Stimulated activated CD4-positive, alpha-beta T cell treated with anti-CD3 and anti-CD28 coated beads, TNF-alpha, amount 100 ng/mL, for 48 hours (primary cell): Measurements from ENCODE around the gene NPTX2.
A peak's percentile ranks its signal among the peaks of the same experiment; 100 is the strongest.
"Not testable (repeated sequence)": the region's sequence is repeated elsewhere in the genome, so short reads cannot be mapped to it uniquely, and the experiment has no call there.

Experiments
- DNase-seq, 3 donors: peaks; one replicate each; pipeline ENCODE4 v3.0.0-alpha.2; 2020; ENCODE audit warnings: low read depth in 3 of 3

NPTX2 gene, protein sequence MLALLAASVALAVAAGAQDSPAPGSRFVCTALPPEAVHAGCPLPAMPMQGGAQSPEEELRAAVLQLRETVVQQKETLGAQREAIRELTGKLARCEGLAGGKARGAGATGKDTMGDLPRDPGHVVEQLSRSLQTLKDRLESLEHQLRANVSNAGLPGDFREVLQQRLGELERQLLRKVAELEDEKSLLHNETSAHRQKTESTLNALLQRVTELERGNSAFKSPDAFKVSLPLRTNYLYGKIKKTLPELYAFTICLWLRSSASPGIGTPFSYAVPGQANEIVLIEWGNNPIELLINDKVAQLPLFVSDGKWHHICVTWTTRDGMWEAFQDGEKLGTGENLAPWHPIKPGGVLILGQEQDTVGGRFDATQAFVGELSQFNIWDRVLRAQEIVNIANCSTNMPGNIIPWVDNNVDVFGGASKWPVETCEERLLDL

GRCh38 chr7:98617051-98617959 lies at the start of gene NPTX2:
NPTX2 (plus strand) TSS chr7:98617285; CDS start chr7:98617462, 177 bp downstream.
- peak in 1 of 3 donors; percentile 6 for DNase-seq

GRCh38 chr7:98567991-98568390 lies 49.1 kb upstream of the NPTX2 start:
- no peak for DNase-seq

- no peak for DNase-seq
Measured at GRCh38 chr7:98568891-98569290, 48.2 kb upstream of the NPTX2 start.

- DNase-seq, result no peak
Measured at GRCh38 chr7:98569691-98570337, 47.3 kb upstream of the NPTX2 start.

GRCh38 chr7:98571006-98571405 lies 46.1 kb upstream of the NPTX2 start:
- DNase-seq, result no peak

DNA sequence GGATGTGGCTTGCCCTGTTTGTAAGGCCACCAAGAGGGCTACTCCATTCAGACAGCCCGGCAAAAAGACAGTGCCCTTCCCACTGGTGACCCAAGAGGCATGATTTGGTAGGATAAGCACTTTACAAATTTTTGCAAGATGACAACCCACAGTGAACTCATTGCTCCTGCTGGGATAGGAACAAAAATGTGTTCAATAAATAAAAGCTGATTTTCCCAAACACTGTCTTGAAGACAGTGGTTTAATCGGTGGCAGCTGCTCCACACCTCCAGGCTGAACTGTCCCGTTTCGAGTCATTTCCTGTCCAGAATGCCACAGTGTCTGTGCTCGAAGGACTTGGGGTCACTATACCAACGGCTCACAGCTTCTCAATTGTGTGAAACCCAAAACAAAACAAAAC lies 45.1 kb upstream of the NPTX2 start:
- no peak for DNase-seq

- DNase-seq, result not testable (repeated sequence)
Measured at GRCh38 chr7:98572716-98573115, 44.4 kb upstream of the NPTX2 start.

GRCh38 chr7:98573816-98574215 lies 43.3 kb upstream of the NPTX2 start:
- no peak for DNase-seq

GRCh38 chr7:98575878-98576277 lies 41.2 kb upstream of the NPTX2 start:
- no peak for DNase-seq

- DNase-seq, result no peak
Measured at GRCh38 chr7:98584830-98585229, 32.3 kb upstream of the NPTX2 start.

GRCh38 chr7:98591926-98592325 lies 25.2 kb upstream of the NPTX2 start:
- no peak for DNase-seq

DNA sequence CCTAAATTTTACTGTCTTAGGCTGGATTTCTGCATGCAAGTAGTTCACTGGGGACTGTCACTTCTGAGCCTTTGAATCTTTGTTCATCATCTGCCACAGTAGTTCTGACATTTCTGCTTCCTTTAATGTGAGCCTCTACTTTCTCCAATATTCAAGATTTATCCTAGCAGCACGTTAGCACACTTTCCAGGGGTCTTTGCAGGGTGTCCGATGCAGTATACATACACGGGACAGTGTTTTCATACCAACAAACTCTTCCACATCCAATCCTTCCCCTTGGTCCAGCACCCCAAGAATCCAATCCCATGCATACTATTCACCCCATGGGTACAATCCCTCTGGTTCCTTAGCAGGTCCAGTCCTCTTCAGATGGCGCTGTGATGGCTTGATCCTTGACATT lies 22.7 kb upstream of the NPTX2 start:
- DNase-seq, result no peak

DNA sequence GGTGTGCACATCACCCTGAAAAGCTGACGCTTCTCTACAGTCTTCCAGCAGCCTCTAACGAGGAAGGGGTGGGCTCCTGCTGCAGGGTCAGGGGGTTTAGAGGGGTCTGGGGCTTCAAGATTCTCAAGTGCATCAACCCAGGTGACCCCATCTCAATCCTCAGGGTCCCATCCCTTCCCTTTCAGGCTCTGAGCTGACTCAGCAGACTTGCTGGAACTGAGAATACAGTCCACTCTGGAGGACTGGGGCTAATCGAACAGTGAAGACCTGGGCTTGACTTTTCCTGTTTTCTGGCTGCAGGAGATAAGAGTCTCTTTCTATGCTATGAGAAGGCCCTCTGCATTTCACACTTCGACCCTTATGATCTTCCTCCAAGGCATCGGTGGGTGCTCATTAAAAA lies 22.3 kb upstream of the NPTX2 start:
- no peak for DNase-seq

GRCh38 chr7:98598846-98599615 lies 18.1 kb upstream of the NPTX2 start:
- DNase-seq, result no peak

DNA sequence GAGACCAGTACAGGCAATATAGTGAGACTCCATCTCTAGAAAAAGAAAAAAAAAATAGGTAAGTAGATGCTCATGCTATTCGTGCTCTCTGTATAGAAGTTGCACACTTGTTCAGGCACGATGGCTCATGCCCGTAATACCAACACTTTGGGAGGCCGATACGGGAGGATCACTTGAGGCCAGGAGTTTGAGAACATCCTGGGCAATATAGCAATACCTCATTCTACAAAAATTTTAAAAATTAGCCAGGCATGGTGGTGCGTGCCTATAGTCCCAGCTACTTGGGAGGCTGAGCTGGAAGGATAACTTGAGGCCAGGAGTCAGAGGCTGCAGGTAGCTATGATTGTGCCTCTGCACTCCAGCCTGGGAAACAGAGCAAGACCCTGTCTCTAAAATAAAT lies 17.2 kb upstream of the NPTX2 start:
- no peak for DNase-seq

DNA sequence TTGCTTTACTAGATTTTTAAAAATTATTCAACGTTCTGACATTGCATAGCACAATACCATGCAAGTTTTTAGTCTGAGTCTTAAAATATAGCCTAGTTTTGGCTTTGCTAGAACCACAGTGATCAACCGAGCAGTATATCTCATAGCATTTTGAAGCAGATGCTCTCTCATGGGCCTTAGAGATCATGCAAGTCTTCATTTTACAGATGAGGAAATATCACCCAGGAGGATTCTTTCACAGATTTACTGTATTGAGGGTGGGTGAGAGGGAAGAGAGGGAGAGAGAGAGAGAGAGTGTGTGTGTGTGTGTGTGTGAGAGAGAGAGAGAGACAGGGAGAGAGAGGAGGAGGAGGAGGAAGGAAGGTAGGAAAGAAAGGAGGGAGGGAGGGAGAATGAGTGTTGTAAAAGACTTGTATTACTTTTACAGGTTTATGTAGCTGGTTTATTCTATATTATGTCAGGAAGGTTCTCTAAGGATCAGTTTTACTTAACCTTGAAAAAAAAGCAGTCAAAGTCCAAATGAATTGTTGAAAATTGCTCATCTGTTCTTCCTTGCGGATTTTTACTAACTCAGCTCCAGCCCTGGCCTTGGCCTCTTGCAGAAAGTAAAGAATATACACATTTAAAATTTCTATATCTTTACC lies 14.2 kb upstream of the NPTX2 start:
- DNase-seq, result no peak

GRCh38 chr7:98603399-98603788 lies 13.7 kb upstream of the NPTX2 start:
- no peak for DNase-seq

DNA sequence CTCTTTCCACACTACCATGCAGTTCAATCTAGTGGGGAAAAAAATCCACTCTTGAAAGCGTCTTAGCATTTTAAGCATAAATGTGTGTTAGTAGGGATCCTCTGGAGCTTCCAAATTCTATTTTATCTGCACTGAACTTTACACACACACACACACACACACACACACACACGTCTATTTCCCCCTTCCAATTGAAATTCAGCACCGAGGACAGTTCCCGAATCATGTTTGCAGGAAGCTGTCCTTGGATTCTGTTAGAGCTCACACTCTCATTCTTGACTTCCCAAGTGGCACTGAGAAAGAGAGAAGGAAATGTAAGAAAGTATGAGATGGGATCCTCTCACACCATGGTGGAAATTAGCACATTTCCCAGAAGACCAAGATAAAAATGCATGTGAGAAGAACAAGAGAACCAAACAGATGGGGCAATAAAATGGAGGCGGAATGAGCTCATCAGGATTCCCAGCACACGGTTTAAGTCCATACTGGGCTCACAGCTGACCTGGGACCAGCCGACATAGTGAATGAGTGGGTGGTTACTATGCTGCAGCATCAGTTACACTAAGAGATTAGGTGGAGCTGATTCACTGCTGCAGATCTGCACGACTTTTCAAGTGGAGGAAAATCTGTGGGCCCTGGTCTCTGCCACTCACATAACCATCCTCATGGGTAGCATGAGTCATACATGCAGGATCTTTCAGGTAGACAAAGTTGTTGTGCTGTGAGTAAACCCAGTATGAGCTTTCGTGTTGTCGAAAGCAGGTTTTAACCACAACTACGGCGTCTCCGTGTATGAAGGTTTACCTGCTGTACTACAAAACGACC lies 3.3 kb upstream of the NPTX2 start:
- no peak for DNase-seq

DNA sequence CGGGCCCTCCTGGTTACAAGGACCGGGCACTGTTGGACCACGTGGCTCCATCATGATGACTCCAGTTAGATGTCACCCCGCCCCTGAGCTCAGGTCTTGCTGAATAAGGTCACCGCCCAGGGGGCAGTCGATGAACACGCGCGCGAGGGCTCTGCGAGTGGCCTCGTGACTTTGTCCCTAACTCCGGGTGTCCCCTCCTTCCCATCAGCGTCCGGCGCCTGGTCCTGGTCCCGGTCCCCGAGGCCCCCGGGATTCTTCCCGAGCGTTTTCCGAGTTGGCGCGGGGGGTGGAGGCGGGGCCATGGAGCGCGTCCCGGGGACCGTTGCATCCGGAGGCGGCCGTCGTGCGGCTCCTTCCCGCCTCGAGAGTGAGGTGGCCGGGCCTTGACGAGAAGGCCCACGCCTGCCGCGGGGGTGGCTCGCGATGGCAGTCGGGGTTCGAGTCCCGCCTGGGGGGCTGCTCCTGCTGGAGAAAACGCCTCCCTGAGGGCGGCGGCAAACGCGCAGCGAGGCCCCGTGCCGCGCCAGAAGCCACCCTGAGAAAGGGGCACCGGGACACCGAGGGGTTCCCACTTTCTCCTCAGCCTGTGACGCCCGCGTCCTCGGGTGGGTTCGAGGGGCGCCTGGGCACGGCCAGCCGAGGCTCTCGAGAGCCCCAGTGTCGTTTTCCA lies 569 bp upstream of the NPTX2 start:
- DNase-seq, result no peak
